ENCODE measurements around the gene ANKRD55.

Gene ANKRD55

DNA sequence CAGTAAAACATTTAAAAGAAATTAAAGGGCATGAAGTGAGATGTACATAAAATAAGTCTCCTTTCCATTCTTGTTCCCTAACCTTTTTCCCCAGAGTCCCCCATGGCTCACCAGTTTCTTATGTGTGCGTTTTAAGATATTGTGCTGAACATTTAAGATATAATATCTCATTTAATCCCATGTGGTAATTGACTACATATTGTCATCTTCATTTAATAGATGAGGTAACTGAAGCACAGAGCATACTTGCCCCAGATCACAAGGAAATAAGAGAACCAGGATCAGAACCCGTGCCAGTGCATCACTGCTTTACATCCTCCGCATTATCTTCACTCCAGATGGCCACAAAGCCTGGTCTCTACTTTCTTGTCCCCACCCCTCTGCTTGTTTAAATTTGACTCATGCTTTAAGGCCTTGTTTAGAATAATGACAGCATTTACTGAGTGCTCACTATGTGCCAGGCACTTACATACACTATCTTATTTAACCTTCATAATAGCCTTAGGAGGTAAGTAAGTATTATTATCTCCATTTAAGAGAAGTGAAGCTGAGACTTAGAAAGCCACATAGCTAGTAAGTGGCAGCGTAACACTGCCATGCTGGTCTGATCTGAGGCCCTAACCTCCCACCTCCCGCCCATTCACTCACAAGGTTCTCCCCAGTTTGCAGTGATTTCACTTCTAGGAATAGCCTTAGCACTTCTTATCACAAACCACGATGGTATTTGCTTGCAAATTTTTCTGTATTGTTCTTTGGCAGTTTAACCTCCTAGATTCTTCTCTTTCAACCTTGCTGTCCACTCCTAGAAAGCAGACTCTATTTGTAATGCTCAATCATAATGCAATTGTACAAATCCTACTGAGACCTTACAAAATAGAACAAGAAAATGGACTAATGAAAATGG lies 160.0 kb downstream of the ANKRD55 start:
- no peak for DNase-seq

- no peak for DNase-seq
These were observed 161.7 kb downstream of the ANKRD55 start for GRCh38 chr5:56071470-56071869.

GRCh38 chr5:56070851-56071465 lies 162.2 kb downstream of the ANKRD55 start:
- DNase-seq: no peak

DNA sequence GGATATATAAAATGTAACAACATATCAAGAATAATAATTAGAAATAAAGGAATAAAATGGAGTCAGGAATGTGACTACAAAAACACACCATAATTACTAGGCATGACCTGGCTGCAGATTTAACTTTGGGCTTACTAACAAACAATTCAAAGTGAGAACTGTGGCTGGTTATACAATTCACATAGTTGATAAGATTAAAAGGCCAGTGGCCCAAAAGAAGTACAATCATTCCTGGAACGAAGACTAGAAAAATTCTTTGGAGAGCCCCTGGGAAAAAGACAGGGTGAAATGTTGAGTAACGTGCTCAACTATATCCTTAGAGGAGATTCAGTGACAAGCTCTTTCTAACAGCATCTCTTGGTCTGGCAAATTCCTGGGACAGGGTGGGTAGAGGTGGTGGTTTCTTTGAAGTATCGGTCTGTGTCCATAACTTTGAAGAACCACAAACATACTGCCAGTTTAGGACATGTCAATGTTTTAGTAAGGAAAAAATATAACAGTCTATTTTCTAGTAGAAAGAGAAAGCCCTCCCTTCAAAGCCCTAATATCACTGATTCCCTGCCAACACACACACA lies 163.4 kb downstream of the ANKRD55 start:
- no peak for DNase-seq

DNA sequence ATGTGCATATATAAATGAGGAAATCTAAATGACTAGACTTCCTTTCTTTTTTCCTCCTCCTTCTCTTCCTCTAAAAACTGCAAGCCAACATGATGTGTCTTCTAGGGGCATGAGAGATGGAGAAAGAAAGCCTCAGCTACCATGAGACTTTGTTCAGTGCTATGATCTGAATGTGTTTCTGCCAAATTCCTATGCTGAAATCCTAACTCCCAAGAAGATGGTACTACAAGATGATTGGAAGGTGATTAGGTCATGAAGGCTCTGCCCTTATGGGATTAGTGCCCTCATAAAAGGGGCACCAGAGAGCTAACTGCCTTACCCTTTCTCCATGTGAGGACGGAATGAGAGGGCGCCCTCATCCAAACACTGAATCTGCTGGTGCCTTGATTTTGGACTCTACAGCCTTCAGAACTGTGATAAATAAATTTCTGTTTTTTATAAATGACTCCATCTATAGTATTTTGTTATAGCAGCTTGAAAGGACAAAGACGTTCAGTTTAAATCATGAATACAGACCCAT lies 166.1 kb downstream of the ANKRD55 start:
- DNase-seq: no peak

GRCh38 chr5:56064984-56065383 lies 168.1 kb downstream of the ANKRD55 start:
- no peak for DNase-seq

GRCh38 chr5:56060276-56061110 lies 172.6 kb downstream of the ANKRD55 start:
- DNase-seq: no peak

DNA sequence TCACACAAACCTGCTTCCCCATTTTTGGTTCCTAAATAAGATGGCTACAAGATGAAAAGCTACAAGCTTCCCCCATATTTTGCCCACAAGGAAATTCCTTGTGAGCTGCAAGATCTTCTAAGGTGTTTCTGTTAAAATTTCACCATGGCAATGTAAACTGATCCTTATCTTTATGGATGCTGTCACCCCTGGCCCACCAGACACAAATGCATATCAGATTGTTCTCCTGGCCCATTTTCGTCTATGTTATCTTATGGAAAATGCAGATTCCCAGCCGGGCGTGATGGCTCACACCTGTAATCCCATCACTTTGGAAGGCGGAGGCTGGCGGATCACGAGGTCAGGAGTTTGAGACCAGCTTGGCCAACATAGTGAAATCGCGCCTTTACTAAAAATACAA lies 173.3 kb downstream of the ANKRD55 start:
- DNase-seq: no peak

DNA sequence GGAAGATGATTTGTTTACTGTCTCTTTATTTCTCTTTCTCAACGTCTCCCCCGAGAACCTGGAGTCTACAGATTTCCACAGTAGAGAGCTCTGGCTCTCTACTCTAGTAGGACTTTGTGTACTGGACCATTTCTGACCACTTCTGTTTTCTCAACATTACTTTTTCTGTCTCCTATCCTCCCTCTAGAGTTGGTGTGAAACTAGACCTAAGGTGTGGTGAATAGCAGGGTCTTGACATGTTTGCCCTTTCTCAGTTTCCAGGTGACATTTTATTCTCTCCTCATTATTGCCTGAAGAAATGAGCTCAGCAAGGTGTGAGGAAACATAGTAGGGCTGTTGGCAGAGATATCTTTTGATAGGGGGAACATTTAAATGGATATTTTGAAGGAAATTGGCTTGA lies 176.3 kb downstream of the ANKRD55 start:
- DNase-seq: no peak

DNA sequence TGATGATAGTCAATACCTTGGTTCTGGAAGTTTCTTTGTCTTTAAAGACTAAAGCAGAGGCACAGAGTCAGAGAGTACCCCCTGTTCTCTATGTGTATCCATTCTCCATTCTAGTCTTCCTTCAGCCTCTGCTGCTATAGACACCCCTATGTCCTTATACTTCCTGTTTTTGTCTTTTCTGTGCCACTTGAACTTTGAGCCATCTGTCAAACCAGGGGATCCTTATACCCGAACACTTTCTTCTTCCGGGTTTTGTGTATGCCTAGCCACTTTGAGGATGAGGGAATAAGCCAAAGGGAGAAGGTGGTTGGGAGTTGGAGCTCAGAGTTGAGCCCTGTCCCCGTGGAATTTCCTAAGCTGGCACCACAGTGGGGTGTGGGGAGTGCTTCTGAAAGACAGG lies 177.3 kb downstream of the ANKRD55 start:
- no peak for DNase-seq

DNA sequence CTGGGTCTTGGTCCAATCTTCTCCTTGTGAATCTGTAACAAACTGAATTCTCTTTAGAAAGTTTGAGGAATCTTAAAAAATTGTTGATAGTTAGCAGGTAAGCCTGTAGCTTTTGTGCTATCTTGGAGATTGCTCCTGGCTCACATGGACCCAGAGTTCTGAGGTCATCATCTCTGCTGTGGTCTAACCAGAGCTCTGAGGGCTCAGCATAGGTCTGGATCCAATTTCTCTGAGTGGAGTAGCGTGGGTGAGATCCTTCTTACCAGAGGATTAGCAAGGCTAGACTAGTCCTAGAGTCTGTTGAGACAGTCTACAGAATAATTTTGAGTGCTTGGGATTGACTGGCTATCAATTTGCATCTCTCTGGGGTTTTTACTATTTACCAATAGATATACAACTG lies 177.8 kb downstream of the ANKRD55 start:
- DNase-seq: no peak

- no peak for DNase-seq
These were observed 178.5 kb downstream of the ANKRD55 start for GRCh38 chr5:56054666-56055065.

- DNase-seq: no peak
These were observed 179.8 kb downstream of the ANKRD55 start for GRCh38 chr5:56053363-56053762.

GRCh38 chr5:56052735-56053134 lies 180.4 kb downstream of the ANKRD55 start:
- no peak for DNase-seq

DNA sequence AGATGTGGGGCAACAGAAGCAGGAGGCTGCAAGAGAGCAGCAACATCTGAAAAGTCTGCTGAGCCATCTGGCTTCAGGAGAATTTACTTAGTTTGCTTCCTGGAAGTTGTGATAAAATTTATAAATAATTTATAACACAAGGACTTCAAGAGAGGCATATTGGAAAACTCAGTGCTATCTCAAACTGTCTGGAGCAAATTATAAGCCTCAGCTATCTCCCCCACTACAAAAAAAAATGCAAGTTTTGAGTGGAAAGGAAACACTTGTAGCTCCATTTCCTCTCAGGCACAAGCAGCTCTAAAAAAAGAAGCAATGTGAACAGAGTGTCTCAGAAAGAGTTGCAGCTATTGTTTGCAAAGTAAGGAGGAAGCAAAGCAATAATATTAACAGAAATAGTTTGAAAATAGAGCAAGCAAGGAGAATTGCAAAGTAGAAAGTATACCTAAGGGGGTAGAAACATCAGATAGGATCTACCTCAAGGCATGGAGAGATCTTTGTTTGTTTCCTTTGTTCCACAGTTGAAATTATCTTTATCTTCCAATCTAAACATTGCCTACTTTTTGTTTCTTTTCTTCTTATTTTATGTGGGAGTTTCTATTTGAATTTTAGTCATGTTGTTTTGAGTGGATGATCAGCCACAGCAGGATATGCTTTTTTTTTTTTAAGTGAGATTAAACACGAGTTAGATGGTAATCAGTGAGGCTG lies 182.4 kb downstream of the ANKRD55 start:
- DNase-seq: no peak
